ENCODE measurements around the gene DDIT3. TPM values are rescaled to one million over a fixed set of nuclear protein-coding genes. Genes with fewer than 3 reads are reported as not detected.

The DDIT3 gene
- polyA plus RNA-seq, 1 experiment = 64.9 TPM

DNA sequence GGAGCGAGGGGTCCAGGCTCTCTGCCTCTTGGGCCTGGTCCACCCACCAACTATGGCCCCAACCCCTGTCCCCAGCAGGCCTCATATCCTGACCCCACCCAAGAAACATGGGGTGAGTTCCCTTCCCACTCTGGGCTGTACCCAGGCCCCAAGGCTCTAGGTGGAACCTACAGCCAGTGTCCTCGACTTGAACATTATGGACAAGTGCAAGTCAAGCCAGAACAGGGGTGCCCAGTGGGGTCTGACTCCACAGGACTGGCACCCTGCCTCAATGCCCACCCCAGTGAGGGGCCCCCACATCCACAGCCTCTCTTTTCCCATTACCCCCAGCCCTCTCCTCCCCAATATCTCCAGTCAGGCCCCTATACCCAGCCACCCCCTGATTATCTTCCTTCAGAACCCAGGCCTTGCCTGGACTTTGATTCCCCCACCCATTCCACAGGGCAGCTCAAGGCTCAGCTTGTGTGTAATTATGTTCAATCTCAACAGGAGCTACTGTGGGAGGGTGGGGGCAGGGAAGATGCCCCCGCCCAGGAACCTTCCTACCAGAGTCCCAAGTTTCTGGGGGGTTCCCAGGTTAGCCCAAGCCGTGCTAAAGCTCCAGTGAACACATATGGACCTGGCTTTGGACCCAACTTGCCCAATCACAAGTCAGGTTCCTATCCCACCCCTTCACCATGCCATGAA, 49.2 kb downstream of the DDIT3 start:
- Histone ChIP-seq H3K4me3 (ENCODE audit: low read depth, low read length) (no peak overlapping the region), H3K27me3 (ENCODE audit: control insufficient read depth, insufficient read depth, low read length) (peaks cover 33% of the 10 kb centered on the region), H3K9me3 (ENCODE audit: control insufficient read depth, insufficient read depth, low read length) (no peaks in the 10 kb centered on the region; the same call in 1 of the 2 replicates), H3K27ac (ENCODE audit: low read depth, low read length) (no peak overlapping the region)
- no peak for DNase-seq (ENCODE audit: low read depth, low spot score)
- TF ChIP-seq, protein P1, sequence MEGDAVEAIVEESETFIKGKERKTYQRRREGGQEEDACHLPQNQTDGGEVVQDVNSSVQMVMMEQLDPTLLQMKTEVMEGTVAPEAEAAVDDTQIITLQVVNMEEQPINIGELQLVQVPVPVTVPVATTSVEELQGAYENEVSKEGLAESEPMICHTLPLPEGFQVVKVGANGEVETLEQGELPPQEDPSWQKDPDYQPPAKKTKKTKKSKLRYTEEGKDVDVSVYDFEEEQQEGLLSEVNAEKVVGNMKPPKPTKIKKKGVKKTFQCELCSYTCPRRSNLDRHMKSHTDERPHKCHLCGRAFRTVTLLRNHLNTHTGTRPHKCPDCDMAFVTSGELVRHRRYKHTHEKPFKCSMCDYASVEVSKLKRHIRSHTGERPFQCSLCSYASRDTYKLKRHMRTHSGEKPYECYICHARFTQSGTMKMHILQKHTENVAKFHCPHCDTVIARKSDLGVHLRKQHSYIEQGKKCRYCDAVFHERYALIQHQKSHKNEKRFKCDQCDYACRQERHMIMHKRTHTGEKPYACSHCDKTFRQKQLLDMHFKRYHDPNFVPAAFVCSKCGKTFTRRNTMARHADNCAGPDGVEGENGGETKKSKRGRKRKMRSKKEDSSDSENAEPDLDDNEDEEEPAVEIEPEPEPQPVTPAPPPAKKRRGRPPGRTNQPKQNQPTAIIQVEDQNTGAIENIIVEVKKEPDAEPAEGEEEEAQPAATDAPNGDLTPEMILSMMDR (IDR thresholded peaks at IDR 0.05; ENCODE audit: low read depth, low read length) = no peak
- CTCF ChIA-PET = interaction anchor here (1.6 to 1.9 kb wide), 2 partner anchors 8 to 12 kb away, joined by 5 to 7 read pairs; partner anchors contain the start of gene GLI1
- POLR2A ChIA-PET = no interaction called here

DNA sequence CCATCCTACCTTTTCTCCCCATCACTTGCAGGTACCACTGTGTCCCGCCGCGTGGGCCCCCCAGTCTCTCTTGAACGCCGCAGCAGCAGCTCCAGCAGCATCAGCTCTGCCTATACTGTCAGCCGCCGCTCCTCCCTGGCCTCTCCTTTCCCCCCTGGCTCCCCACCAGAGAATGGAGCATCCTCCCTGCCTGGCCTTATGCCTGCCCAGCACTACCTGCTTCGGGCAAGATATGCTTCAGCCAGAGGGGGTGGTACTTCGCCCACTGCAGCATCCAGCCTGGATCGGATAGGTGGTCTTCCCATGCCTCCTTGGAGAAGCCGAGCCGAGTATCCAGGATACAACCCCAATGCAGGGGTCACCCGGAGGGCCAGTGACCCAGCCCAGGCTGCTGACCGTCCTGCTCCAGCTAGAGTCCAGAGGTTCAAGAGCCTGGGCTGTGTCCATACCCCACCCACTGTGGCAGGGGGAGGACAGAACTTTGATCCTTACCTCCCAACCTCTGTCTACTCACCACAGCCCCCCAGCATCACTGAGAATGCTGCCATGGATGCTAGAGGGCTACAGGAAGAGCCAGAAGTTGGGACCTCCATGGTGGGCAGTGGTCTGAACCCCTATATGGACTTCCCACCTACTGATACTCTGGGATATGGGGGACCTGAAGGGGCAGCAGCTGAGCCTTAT, 49.9 kb downstream of the DDIT3 start:
- no peak for DNase-seq (ENCODE audit: low read depth, low spot score)
- POLR2A ChIA-PET = no interaction called here

DNA sequence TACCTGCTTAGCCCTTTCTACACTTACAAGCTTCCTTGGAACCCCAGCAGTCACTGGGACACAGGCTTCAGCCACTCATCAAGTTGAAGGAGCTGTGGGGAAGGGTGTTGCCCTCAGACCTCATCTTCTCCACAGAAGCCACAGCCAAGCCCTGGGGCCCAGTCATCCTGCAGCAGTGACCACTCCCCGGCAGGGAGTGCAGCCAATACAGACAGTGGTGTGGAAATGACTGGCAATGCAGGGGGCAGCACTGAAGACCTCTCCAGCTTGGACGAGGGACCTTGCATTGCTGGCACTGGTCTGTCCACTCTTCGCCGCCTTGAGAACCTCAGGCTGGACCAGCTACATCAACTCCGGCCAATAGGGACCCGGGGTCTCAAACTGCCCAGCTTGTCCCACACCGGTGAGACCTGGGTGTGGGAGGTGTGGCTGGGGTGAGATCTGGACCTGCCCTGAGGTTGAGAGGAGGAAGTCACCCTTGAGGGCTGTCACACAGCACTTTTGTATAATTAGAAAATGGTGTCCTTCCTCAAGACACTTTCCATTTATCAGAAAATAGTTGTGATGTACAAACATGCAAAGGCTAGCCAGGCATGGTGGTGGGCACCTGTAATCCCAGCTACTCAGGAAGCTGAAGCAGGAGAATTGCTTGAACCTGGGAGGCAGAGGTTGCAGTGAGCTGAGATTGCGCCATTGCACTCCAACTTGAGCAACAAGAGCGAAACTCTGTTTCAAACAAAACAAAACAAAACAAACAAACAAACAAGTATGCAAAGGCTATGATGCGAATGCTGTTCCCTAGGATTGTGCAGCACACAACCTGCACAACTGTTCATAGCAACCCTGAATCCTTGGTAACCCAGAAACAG, 50.8 kb downstream of the DDIT3 start:
- POLR2A ChIA-PET = no interaction called here
- H3K27me3 ChIP-seq (ENCODE audit: control insufficient read depth, insufficient read depth, low read length) = peaks cover 18% of the 10 kb centered on the region
- CTCF ChIA-PET = interaction anchor here (1.0 to 3.2 kb wide), 3 partner anchors 11 to 17 kb away, joined by 3 to 14 read pairs (median 4); partner anchors contain the start of gene GLI1

More for the DNA sequence above, 49.9 kb downstream of the DDIT3 start:
- Histone ChIP-seq H3K9me3 (ENCODE audit: control insufficient read depth, insufficient read depth, low read length) (no peaks in the 10 kb centered on the region), H3K27me3 (ENCODE audit: control insufficient read depth, insufficient read depth, low read length) (peaks cover 27% of the 10 kb centered on the region), H3K27ac (ENCODE audit: low read depth, low read length) (no peak overlapping the region), H3K4me3 (ENCODE audit: low read depth, low read length) (no peak overlapping the region)
- TF ChIP-seq, protein P1 (IDR thresholded peaks at IDR 0.05; ENCODE audit: low read depth, low read length) = no peak
- CTCF ChIA-PET = interaction anchor here (1.0 to 3.2 kb wide), 2 partner anchors 11 to 17 kb away, joined by 4 to 14 read pairs (median 5); partner anchors contain the start of gene GLI1

DNA sequence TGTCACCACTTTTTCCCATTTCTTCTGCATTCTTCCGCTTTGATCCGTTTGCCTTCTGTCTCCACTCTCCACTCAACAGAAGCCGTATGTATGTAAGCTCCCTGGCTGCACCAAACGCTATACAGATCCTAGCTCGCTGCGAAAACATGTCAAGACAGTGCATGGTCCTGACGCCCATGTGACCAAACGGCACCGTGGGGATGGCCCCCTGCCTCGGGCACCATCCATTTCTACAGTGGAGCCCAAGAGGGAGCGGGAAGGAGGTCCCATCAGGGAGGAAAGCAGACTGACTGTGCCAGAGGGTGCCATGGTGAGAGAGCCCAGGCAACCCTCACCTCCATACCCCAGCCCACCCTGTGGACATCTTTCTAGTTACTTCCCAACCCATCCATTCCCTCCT, 52.4 kb downstream of the DDIT3 start:
- no peak for DNase-seq (ENCODE audit: low read depth, low spot score)
- no peaks in the 10 kb centered on the region for H3K9me3 ChIP-seq (ENCODE audit: control insufficient read depth, insufficient read depth, low read length)
- TF ChIP-seq, protein P1 (IDR thresholded peaks at IDR 0.05; ENCODE audit: low read depth, low read length) = no peak
- no peak overlapping the region for H3K27ac ChIP-seq (ENCODE audit: low read depth, low read length)
- H3K4me3 ChIP-seq (ENCODE audit: low read depth, low read length) = no peak overlapping the region
- H3K27me3 ChIP-seq (ENCODE audit: control insufficient read depth, insufficient read depth, low read length) = peaks cover 5% of the 10 kb centered on the region
- ChIA-PET CTCF (interaction anchor here (3.2 kb wide), 1 partner anchor 9 kb away, joined by 14 read pairs; the partner anchor contains the start of gene GLI1), POLR2A (no interaction called here)

More for the DNA sequence above, 50.8 kb downstream of the DDIT3 start:
- no peak for DNase-seq (ENCODE audit: low read depth, low spot score)
- no peak overlapping the region for H3K4me3 ChIP-seq (ENCODE audit: low read depth, low read length)
- H3K9me3 ChIP-seq (ENCODE audit: control insufficient read depth, insufficient read depth, low read length) = no peaks in the 10 kb centered on the region
- H3K27ac ChIP-seq (ENCODE audit: low read depth, low read length) = no peak overlapping the region
- TF ChIP-seq, protein P1 (IDR thresholded peaks at IDR 0.05; ENCODE audit: low read depth, low read length) = no peak
